Esophagus mucosa (tissue), 1 donor: ENCODE data around the gene ROR2. TPM values are rescaled to one million over a fixed set of nuclear protein-coding genes. Genes with fewer than 3 reads are reported as not detected.

Experiments
- ATAC-seq: fragments of 200-7000 bp; cut with Tn5 transposase; one replicate; pipeline ENCODE4 v1.9.1; 2020
- total RNA-seq: library from RNA; stranded (reverse); gene quantifications from one replicate; pipeline ENCODE4 v1.2.4, GENCODE V29; 2023
- donor health status: DM: yes; HTN: yes; CAD: no.

The ROR2 gene
- total RNA-seq, 1 donor from 2014 or later, result 2.5 TPM

DNA sequence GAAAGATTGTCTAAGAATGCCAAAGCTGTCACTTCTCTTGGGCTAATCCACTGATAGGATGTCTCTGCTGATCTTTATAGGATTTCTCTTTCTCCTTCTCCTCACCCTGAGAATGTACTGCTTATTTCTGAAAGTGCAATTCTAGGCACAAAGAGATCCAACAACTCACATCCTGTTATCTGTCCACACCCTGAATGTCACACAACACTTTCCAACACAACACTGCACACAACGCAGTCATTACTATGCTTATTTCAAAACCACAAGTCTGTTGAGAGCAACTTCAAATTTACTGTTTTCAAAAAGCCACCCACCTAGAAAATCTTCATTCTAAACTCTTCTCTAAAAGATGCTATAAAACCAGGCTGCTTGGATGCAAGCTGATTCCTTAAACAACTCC lies 215.0 kb downstream of the ROR2 start:
- no peak for ATAC-seq

- ATAC-seq, result peak; percentile 62
These were observed 215.6 kb downstream of the ROR2 start for GRCh38 chr9:91734371-91734981.

GRCh38 chr9:91733006-91733624 lies 216.9 kb downstream of the ROR2 start:
- ATAC-seq, result no peak

GRCh38 chr9:91732187-91733005 lies 217.6 kb downstream of the ROR2 start:
- ATAC-seq, result no peak

- no peak for ATAC-seq
These were observed 219.2 kb downstream of the ROR2 start for GRCh38 chr9:91730806-91731205.

- ATAC-seq, result no peak
These were observed 220.5 kb downstream of the ROR2 start for GRCh38 chr9:91729558-91729842.

DNA sequence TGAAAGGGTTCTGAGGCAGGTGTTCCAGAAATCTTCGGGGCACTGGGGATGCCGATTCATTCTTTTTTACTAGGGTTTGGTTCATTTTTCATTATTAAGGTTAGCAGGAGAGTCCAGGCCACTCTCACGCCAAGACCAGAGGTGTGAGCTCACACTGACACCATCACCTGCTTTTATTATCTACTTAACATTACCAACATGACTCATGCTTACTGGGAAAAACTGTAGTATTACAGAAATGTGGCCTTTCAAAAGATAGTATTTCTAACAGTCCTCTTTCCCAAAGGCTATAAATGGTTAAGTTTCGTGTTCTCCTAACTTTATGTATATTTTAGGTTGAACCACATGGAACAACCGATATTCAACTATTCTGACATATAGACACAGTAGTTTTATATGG lies 222.1 kb downstream of the ROR2 start:
- no peak for ATAC-seq

DNA sequence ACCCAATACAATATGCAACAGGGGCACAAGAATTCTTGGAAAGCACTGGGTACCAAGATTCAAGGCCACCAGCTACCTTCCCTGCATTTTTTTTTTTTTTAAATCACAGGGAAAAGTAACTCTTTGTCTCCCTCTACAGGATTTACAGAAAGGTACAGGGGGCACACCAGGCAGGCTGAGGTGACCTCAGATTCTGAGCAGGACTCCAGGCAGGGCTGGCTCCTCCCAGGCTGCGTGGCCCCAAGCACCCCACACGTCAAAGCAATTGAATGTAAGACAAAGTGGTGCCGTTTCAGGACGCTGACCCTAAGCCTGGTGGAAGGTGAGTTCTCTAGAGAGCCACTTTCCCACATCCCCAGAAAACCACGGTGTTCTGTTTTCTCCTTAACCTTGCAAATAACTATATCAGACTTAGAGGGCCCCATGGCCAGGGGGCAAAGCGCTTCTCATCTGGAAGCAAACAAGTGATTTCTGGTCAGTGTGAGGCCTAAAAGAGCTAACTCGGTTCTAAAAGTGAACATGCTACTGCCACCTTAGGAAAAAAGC lies 222.6 kb downstream of the ROR2 start:
- peak; percentile 64 for ATAC-seq

DNA sequence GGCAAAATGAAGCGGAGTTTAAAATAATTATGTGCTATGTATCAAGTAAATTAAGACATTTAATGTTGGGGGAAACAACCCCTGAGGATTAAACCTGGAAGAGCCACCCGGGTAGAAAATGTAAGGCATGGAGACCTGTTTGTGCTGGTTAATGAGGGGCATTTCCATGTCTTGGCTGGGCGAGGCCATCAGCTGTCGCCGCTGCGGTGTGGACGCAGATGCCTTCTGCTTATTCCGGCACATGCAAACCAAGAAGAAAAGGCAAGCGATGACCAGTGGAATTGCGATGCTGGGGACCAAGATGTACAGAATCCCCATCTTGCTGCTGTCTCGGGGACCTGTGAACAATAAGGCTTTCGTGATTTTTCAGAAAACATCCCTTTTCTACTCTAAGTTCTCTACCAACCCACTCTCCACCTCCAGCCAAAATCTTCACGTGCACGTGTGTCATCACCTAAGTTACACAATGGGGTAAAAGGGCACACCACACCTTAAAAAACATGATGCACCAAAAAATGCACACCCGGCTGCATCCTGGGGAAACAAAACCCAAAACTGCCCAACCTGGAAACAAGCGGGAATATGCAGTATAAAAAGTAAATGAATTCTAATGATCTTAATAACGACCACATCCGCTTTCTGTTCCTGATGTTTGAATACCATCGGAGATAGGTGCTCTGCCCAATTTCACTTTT lies 223.5 kb downstream of the ROR2 start:
- no peak for ATAC-seq

DNA sequence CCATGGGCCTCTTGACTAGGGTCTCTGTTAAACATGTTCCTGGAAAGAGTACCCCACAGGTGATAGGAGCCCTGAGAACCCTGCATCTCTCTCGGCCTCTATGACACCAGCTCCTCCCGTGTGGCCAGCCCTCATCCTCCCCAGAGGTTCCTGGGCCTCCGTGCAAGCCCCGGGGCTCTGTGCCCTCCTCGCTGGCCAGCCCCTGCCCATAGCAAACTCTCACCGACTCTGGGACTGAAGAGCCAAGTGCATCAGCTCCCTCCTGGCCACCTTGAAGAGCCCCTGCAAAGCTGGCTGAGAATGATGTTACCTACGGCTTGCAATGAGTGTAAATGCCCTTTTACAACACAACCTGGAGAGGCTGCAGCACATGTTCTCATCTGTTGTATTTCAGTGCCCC lies 224.4 kb downstream of the ROR2 start:
- no peak for ATAC-seq

GRCh38 chr9:91724609-91725505 lies 225.2 kb downstream of the ROR2 start:
- no peak for ATAC-seq

- no peak for ATAC-seq
These were observed 226.0 kb downstream of the ROR2 start for GRCh38 chr9:91724068-91724440.

DNA sequence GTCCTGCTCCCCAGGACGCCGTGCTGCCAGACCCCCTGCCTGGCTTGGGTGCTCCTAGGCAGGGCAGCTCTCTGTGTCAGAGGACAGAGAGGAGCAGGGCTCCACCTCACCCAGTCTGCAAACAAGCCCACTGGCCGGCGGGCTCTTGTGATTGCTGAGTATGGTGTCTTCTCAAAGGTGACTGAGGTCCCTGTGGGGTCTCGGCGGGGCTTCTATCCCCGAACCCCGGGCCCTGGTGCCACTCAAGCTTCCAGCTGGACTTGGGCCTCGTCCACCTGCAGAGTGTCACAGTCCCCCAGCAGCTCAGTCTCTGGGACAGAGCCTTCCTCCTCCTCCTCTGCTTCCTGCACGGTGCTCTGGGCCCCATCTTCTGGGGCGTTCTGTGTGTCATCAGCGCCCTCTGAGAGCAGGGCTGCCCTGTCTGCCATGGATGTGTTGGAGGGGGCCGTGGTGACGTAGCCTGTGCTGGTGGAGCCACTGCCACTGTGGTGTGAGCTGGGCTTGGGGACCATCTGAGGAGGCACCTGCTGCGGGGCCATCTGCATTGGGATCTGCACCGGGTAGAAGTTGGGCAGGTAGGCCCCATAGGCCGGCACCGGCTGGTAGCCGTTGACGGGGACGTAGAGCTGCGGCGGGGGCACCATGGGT lies 226.5 kb downstream of the ROR2 start:
- no peak for ATAC-seq

DNA sequence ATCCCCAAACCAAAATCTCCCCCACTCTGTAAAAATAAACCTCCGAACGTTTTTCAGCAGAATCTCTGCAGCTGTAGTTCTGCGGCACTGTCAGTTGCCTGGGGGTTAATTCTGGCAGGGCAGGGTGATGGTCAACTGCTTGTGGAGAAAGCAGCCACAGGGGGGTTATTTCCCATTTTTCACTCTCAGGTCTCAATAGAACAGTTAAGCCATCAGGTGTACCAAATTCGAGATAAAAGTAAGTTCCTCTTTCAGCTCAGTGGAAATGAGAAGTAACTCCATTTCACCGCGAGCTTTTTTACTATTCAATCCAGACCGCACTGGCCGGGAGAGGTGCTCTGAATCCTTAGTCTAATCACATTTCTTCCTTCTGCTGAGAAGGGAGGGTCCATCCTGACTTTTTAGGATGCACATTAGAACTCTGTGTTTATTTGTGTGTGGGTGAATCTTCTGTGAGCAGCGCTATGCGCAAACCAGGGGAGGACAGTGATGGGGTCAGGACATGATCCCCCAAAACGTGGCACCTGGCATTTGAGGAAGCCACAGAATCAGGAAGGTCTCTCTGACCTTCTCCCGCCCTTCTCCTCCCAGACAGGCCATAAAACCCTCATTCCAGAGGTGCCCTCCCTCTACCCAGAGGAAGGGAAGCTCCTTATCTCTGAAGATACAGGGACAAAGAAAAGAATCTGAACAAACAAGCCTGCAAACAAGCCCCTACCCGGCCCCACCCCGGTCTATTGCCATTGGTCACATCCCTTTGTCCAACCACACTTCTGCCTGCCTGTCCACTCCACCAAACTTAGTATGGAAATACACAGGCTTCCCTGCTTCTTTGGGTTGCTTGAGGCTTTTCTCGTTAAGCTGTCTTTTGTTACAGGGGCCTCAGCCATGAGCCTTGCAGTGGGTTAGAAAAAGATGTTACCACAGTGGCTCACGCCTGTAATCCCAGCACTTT lies 229.0 kb downstream of the ROR2 start:
- no peak for ATAC-seq

GRCh38 chr9:91720313-91720712 lies 229.7 kb downstream of the ROR2 start:
- ATAC-seq, result peak; percentile 92

DNA sequence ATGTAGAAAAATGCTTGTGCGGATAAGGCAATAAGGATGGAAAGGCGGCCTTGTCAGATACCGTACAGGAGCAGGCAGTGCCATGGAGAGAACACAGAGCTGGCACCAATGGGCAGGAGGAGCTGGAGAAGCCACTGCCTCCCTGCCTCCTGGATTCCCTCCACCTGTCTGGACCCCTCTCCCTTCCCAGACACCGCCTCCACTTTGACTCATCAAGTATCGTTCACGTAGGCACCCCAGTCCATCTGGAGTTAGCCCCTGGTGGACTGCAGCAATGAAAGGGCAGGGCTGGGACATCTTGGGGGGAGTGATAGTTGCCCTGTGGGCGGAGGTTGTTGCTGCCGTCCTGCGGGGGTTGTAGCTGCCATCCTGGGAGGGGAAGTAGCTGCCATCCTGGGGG lies 232.0 kb downstream of the ROR2 start:
- ATAC-seq, result no peak

GRCh38 chr9:91716815-91717214 lies 233.2 kb downstream of the ROR2 start:
- ATAC-seq, result no peak

- ATAC-seq, result no peak
These were observed 233.8 kb downstream of the ROR2 start for GRCh38 chr9:91716239-91716638.

GRCh38 chr9:91714874-91715615 lies 235.0 kb downstream of the ROR2 start:
- no peak for ATAC-seq
